ENCODE data around the gene SGSH.
A peak's percentile ranks its signal among the peaks of the same experiment; 100 is the strongest.

SGSH gene

DNA sequence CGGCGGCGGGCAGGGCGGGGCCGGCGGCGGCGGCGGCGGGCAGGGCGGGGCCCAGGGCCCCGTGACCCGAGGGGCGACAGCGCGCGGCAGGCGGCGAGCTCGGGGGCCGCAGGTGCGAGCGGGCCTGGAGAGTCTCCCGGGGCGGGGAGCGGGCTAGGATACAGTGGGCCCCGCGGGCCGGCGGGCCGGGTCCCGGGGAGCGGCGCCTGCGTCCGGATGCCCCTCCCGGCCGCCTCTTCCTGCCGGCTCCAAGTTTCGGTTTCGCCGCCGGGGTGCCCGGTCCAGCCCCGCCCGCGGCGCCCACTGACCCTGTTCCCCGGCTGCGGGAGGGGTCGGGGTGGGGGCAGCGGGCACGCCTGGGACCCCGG lies 40.6 kb upstream of the SGSH start, which contains the start of gene RNF213:
RNF213 (plus strand) TSS at position 62 of the 368 bp plus-strand sequence. CDS start 2,830 bp downstream, outside the sequence.
- Histone ChIP-seq H3K9me3 (ENCODE audit: control insufficient read depth, insufficient read depth, low read depth, low read length) (no peaks in the 10 kb centered on the region), H3K4me3 (ENCODE audit: low read depth, low read length) (peak within 1 kb of the TSS; percentile 75), H3K4me1 (ENCODE audit: control insufficient read depth, insufficient read depth, low read length) (peaks cover 6% of the 10 kb centered on the region), H3K27ac (ENCODE audit: extremely low read depth, low read depth, low read length) (peak within 1 kb of the TSS; percentile 88), H3K36me3 (ENCODE audit: control insufficient read depth in 2 of 2, insufficient read depth in 1 of 2, low read length in 2 of 2) (peaks cover 0 to 21% of the 10 kb centered on the region in 2 experiments; a peak in 2 of 3 replicates)
- POLR2A ChIA-PET: interaction anchor here (0.5 to 1.0 kb wide), 5 partner anchors 13 to 115 kb away, joined by 3 to 6 read pairs (median 3); no protein-coding TSS in a partner anchor
- CTCF ChIA-PET: no interaction called here
- 0 out of 2 replicates have a peak, but pooled peaks have one; percentile 17 for TF ChIP-seq IKZF3 (tag by site-specific recombination; IDR thresholded peaks at IDR 0.05)
- no peak for TF ChIP-seq ZNF280D (tag by site-specific recombination; IDR thresholded peaks at IDR 0.05)

DNA sequence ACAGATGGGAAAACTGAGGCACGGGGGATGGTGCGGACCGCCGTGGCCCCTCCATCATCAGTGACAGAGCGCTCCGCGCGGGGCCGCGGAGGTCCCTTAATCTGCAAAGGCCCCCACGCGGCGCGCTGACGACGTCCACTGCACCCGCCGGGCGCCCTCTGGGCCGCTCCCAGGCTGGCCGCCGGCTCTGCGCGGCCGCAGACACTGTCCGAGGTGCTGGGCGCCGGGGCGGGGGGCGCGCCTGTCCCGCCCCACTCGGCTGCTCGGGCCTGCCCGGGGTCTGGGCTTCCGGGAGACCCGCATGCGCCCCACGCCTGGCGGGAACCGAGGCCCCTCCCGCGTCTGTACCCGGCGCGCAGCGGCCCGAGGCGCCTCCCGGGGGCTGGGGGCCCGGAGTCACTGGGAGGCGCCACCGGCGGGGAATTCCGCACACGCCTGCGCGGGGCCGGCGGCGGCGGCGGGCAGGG lies 40.0 kb upstream of the SGSH start:
- POLR2A ChIA-PET: interaction anchor here (0.6 to 1.2 kb wide), 5 partner anchors 18 to 114 kb away, joined by 3 to 6 read pairs (median 3); partner anchors contain the start of gene SGSH
- TF ChIP-seq GLIS1 (tag by site-specific recombination; IDR thresholded peaks at IDR 0.05) (peak; percentile 54), OSR2 (tag by site-specific recombination; IDR thresholded peaks at IDR 0.05) (no peak), GLIS2 (tag by site-specific recombination; IDR thresholded peaks at IDR 0.05) (peak; percentile 53; the same call in 1 of the 2 replicates), ZNF660 (tag by site-specific recombination; IDR thresholded peaks at IDR 0.05) (peak; percentile 55; the same call in 1 of the 2 replicates), KLF10 (tag by site-specific recombination; IDR thresholded peaks at IDR 0.05) (peak; percentile 56; the same call in 1 of the 2 replicates), ZNF561 (tag by site-specific recombination; IDR thresholded peaks at IDR 0.05; ENCODE audit: borderline replicate concordance) (peak; percentile 83; the same call in 1 of the 2 replicates), ZBTB44 (tag by site-specific recombination; IDR thresholded peaks at IDR 0.05) (0 out of 2 replicates have a peak, but pooled peaks have one; percentile 23), ZNF677 (tag by site-specific recombination; IDR thresholded peaks at IDR 0.05) (peak; percentile 58; the same call in 1 of the 2 replicates), IKZF3 (tag by site-specific recombination; IDR thresholded peaks at IDR 0.05) (peak; percentile 42; the same call in 1 of the 2 replicates), ZSCAN30 (tag by site-specific recombination; IDR thresholded peaks at IDR 0.05) (peak; percentile 76), ZBTB8A (tag by site-specific recombination; IDR thresholded peaks at IDR 0.05) (peak; percentile 14; the same call in 1 of the 2 replicates), RBAK (tag by site-specific recombination; IDR thresholded peaks at IDR 0.05) (no peak), ZBTB26 (tag by site-specific recombination; optimal IDR thresholded peaks at IDR 0.05) (peak; percentile 47)
- TF ChIP-seq, protein P1, sequence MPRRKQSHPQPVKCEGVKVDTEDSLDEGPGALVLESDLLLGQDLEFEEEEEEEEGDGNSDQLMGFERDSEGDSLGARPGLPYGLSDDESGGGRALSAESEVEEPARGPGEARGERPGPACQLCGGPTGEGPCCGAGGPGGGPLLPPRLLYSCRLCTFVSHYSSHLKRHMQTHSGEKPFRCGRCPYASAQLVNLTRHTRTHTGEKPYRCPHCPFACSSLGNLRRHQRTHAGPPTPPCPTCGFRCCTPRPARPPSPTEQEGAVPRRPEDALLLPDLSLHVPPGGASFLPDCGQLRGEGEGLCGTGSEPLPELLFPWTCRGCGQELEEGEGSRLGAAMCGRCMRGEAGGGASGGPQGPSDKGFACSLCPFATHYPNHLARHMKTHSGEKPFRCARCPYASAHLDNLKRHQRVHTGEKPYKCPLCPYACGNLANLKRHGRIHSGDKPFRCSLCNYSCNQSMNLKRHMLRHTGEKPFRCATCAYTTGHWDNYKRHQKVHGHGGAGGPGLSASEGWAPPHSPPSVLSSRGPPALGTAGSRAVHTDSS (tag by site-specific recombination; IDR thresholded peaks at IDR 0.05): peak; percentile 10; the same call in 1 of the 2 replicates
- TF ChIP-seq, protein P2, sequence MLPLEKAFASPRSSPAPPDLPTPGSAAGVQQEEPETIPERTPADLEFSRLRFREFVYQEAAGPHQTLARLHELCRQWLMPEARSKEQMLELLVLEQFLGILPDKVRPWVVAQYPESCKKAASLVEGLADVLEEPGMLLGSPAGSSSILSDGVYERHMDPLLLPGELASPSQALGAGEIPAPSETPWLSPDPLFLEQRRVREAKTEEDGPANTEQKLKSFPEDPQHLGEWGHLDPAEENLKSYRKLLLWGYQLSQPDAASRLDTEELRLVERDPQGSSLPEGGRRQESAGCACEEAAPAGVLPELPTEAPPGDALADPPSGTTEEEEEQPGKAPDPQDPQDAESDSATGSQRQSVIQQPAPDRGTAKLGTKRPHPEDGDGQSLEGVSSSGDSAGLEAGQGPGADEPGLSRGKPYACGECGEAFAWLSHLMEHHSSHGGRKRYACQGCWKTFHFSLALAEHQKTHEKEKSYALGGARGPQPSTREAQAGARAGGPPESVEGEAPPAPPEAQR (tag by site-specific recombination; IDR thresholded peaks at IDR 0.05): no peak
- TF ChIP-seq, protein P3, sequence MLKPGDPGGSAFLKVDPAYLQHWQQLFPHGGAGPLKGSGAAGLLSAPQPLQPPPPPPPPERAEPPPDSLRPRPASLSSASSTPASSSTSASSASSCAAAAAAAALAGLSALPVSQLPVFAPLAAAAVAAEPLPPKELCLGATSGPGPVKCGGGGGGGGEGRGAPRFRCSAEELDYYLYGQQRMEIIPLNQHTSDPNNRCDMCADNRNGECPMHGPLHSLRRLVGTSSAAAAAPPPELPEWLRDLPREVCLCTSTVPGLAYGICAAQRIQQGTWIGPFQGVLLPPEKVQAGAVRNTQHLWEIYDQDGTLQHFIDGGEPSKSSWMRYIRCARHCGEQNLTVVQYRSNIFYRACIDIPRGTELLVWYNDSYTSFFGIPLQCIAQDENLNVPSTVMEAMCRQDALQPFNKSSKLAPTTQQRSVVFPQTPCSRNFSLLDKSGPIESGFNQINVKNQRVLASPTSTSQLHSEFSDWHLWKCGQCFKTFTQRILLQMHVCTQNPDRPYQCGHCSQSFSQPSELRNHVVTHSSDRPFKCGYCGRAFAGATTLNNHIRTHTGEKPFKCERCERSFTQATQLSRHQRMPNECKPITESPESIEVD (tag by site-specific recombination; IDR thresholded peaks at IDR 0.05): no peak
- TF ChIP-seq, protein P4, sequence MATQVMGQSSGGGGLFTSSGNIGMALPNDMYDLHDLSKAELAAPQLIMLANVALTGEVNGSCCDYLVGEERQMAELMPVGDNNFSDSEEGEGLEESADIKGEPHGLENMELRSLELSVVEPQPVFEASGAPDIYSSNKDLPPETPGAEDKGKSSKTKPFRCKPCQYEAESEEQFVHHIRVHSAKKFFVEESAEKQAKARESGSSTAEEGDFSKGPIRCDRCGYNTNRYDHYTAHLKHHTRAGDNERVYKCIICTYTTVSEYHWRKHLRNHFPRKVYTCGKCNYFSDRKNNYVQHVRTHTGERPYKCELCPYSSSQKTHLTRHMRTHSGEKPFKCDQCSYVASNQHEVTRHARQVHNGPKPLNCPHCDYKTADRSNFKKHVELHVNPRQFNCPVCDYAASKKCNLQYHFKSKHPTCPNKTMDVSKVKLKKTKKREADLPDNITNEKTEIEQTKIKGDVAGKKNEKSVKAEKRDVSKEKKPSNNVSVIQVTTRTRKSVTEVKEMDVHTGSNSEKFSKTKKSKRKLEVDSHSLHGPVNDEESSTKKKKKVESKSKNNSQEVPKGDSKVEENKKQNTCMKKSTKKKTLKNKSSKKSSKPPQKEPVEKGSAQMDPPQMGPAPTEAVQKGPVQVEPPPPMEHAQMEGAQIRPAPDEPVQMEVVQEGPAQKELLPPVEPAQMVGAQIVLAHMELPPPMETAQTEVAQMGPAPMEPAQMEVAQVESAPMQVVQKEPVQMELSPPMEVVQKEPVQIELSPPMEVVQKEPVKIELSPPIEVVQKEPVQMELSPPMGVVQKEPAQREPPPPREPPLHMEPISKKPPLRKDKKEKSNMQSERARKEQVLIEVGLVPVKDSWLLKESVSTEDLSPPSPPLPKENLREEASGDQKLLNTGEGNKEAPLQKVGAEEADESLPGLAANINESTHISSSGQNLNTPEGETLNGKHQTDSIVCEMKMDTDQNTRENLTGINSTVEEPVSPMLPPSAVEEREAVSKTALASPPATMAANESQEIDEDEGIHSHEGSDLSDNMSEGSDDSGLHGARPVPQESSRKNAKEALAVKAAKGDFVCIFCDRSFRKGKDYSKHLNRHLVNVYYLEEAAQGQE (tag by site-specific recombination; IDR thresholded peaks at IDR 0.05): peak; percentile 77
- CTCF ChIA-PET: interaction anchor here (0.6 kb wide), 1 partner anchor 55 kb away, joined by 3 read pairs; no protein-coding TSS in a partner anchor
- H3K4me1 ChIP-seq (ENCODE audit: control insufficient read depth, insufficient read depth, low read length): peaks cover 6% of the 10 kb centered on the region
- peak overlapping the region; percentile 60; the same call in 1 of the 2 replicates for H3K27ac ChIP-seq (ENCODE audit: extremely low read depth, low read depth, low read length)
- no peaks in the 10 kb centered on the region for H3K9me3 ChIP-seq (ENCODE audit: control insufficient read depth, insufficient read depth, low read depth, low read length)
- peak overlapping the region; percentile 38 for H3K4me3 ChIP-seq (ENCODE audit: low read depth, low read length)
- H3K36me3 ChIP-seq (ENCODE audit: control insufficient read depth in 2 of 2, insufficient read depth in 1 of 2, low read length in 2 of 2): peaks cover 0 to 14% of the 10 kb centered on the region in 2 experiments; a peak in 2 of 3 replicates

All from HEK293 (cell line).